LNCAP (cell line): ENCODE measurements around the gene IGSF3.

Source experiments
- TF ChIP-seq, protein P1 (sequence below): fragments of 450-650 bp; IDR thresholded peaks from 2 replicates; pipeline ENCODE4 v1.5.1; 2017; ENCODE audit warnings: mild to moderate bottlenecking

The IGSF3 gene

DNA sequence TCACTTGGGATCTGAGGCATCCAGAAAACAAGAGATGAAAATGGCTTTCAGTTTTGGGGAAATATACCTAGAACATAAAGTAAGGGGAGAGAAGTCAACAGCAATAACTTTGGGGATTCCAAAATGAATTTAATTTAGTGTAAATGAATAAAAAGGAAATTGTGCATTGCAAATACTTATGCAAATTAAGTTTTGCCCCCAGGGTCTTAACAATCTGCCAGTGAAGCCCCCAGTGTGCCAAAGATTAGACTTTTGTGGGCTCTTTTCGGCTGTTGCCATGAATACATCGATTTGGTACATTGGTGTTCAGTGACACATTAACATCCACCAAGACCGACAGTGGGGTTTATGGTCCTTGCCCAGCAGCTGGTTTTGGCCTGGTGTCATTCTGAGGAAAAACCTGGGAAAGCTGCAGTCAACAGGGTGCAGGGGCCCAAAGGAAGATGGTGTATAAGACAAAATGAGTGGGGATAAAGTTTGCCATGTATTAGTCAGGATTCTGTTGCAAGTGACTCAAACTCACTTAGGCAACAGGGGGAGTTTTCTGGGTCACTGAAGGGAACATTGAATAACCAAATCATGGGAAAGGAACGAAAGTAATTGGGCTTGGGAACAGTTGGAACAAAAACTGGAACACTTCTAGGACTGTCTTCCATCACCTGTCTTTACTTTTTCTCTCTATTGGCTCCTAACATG is 30.2 kb upstream of the IGSF3 start:
- TF ChIP-seq, protein P1, sequence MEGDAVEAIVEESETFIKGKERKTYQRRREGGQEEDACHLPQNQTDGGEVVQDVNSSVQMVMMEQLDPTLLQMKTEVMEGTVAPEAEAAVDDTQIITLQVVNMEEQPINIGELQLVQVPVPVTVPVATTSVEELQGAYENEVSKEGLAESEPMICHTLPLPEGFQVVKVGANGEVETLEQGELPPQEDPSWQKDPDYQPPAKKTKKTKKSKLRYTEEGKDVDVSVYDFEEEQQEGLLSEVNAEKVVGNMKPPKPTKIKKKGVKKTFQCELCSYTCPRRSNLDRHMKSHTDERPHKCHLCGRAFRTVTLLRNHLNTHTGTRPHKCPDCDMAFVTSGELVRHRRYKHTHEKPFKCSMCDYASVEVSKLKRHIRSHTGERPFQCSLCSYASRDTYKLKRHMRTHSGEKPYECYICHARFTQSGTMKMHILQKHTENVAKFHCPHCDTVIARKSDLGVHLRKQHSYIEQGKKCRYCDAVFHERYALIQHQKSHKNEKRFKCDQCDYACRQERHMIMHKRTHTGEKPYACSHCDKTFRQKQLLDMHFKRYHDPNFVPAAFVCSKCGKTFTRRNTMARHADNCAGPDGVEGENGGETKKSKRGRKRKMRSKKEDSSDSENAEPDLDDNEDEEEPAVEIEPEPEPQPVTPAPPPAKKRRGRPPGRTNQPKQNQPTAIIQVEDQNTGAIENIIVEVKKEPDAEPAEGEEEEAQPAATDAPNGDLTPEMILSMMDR = no peak

DNA sequence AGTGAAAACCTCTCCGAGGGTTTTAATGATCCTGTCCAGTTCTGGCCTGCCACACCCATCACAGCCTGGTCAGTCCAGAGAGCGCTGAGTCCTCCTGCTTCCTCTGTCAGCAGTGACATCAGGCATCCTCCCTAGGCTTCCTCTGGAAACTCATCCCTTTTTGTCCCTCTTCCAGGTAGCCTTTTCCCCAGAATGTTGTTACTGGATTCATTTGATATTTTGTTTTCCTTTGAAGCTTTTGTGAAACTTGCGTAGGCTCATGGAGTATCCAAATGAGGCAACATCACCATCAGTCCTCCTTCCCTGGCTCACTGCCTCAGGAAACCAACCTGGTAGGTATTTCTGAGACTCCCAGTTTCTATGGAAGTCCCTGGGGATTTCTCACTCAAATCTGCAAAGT is 27.0 kb upstream of the IGSF3 start:
- TF ChIP-seq, protein P1 = no peak

DNA sequence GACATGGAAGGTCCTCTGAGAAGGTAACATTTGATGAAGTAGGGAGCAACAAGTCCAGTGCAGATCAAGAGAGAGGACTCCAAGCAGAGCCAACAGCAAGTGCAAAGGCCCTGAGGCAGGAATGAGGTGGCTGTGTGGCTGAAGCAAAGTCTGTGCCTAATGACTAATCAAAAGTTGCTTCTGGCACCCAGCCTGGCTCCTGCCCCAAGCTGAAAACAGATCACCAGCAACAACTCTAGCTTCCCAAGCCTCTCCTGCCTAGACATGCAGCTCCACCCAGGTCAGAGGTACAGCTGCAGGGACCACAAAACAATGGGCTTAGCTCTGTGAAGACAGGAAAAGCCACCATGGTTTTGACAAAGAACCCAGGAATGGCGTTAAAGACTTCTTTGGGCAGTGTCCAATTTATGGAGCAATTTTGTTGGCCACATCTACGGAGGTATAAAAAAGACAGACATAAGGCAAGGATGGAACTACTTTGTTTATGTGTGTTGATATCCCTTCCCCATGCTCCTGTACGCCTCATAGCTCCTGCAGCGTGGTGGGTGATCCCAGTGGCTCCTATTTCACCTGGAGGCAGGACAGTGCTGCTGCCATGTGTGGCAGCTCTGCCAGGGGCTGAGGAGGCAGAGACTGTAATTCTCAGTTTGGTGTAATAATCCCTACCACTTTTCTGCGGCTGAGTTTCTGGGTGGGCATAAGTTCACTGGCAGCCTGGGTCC is 26.4 kb upstream of the IGSF3 start:
- TF ChIP-seq, protein P1 = no peak

DNA sequence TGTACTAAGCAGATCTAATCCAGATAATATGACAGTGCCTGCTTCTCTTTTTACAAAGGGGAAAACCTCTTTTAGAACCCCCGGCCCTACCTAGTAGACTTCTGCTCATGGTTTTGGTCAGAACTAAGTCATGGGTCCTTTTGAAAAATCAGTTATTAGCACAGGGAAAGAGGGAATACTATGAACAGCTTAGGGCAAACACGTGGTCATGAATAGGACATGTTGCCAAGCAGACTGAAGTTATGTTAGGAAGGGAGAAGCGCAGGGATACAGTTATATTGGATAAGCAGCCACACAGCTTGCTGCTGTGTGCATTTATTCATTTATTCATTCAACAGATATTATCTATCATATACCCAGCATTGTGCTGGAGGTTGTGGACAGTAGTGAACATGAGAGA is 25.3 kb upstream of the IGSF3 start:
- TF ChIP-seq, protein P1 = no peak

DNA sequence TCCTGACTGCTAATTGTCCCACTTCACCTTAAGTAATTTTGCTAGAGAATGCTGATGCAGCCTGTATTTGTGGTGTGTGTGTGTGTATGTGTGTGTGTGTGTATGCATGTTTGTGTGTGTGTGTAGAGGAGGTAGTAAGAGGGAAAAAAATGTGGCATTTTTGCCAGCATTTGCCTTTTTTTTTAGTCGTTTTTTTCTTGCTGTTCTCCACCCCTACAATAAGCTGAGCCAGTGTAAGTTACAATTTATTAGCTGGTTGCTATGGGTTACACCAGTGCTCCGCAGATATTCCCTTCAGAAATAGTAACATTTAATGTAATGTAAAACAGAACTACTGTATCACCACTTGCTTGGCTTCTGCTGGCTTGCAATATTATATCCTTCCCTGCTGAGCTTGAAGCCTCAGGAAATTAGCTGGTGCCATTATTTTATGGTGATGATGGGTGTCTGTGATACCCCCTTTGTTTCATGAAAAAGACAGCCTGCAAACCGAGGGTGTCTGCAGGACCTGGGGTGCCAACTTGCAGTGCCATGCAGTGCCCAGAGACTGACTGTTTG is 23.4 kb upstream of the IGSF3 start:
- TF ChIP-seq, protein P1 = no peak

DNA sequence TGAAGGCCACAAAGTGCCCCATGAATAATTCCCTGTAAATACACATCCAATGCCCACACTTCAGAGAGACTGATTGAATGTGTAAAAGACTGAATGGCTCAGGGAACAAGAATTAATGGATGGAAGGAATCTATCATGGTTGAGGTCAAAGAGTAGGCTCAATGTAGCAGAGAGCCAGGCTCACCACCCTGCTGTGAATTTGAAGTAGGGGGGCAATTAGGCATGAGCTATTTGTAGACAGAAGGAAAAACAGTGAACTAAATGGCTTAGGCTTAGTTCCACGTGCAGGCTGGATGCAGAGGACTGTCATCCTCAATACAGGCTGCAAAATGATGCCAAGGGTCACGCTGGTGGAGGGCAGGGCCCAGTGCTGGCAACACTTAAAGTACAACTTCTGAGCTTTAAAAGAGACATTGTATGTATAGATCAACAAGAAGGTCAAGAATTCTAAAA is 22.9 kb upstream of the IGSF3 start:
- TF ChIP-seq, protein P1 = no peak

DNA sequence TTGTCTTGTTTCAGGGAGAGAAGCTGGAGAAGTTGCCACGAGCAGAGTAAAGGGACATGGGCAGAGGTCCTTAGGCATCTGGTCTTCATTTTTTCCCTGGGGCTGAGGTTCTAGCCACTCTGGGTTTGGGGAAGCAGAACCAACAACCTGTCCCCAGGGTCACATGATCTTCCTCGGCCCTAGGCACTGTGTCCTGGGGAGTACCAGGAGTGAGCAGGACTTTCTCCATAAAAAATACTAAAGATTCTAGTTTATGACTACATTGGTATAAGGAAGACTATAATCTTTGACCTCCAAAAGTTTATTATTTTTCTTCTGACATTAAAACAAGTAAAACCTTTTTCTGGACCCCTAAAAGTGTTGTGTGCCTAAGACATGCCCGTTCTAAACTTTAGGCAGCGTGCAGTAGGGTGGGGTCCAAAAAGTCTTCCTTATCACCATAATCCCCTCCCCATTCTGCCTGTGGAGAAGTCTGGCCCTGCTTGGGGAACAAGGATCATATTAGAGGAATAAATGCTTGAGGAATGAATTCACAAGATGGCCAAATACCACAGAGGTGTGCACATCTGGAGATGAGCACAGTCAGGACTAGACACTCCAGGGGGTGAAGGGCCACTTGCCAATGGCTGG is 19.3 kb upstream of the IGSF3 start:
- TF ChIP-seq, protein P1 = no peak
